Stimulated activated CD4-positive, alpha-beta T cell treated with anti-CD3 and anti-CD28 coated beads, Interleukin-2, amount 100 ng/mL, for 48 hours (primary cell): ENCODE data around the gene KLF2.

Experiments
- DNase-seq, 2 donors: peaks; one replicate each; pipeline ENCODE4 v3.0.0-alpha.2; 2020

The KLF2 gene

GRCh38 chr19:16309643-16310042 is 15.0 kb upstream of the KLF2 start:
- no peak for DNase-seq

- DNase-seq = no peak
Measured at GRCh38 chr19:16315825-16316505, 8.7 kb upstream of the KLF2 start.

- DNase-seq = no peak
Measured at GRCh38 chr19:16316506-16316882, 8.1 kb upstream of the KLF2 start.

DNA sequence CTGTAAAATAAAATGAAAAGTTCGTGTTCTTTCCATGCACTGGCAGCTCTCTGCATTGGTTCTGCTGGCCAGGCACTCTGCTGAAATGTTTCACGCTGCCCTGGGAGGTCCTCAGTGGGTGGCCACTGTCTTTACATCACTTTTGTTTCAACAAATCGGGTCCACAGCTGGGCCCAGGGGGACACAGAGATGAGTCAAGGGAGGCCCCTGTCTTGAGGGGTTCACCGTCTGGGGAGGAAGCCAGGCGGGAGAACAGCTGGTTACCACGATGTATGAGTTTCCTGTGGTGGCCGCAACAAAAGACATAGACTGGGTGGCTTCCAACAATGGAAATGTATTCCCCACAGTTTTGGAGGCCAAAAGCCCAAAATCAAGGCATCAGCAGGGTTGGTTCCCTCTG is 5.1 kb upstream of the KLF2 start:
- no peak for DNase-seq

- no peak for DNase-seq
Measured at GRCh38 chr19:16320987-16321386, 3.6 kb upstream of the KLF2 start.

DNA sequence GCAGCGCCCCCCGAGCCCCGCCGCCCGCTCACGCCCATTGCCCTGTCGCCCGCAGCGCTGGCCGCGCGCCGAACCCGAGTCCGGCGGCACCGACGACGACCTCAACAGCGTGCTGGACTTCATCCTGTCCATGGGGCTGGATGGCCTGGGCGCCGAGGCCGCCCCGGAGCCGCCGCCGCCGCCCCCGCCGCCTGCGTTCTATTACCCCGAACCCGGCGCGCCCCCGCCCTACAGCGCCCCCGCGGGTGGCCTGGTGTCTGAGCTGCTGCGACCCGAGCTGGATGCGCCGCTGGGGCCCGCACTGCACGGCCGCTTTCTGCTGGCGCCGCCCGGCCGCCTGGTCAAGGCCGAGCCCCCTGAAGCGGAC is 518 bp downstream of the KLF2 start:
- DNase-seq = peak in 1 of 2 donors; percentile 30

- peak in 1 of 2 donors; percentile 14 for DNase-seq
Measured at GRCh38 chr19:16325641-16326400, 1.2 kb downstream of the KLF2 start.

DNA sequence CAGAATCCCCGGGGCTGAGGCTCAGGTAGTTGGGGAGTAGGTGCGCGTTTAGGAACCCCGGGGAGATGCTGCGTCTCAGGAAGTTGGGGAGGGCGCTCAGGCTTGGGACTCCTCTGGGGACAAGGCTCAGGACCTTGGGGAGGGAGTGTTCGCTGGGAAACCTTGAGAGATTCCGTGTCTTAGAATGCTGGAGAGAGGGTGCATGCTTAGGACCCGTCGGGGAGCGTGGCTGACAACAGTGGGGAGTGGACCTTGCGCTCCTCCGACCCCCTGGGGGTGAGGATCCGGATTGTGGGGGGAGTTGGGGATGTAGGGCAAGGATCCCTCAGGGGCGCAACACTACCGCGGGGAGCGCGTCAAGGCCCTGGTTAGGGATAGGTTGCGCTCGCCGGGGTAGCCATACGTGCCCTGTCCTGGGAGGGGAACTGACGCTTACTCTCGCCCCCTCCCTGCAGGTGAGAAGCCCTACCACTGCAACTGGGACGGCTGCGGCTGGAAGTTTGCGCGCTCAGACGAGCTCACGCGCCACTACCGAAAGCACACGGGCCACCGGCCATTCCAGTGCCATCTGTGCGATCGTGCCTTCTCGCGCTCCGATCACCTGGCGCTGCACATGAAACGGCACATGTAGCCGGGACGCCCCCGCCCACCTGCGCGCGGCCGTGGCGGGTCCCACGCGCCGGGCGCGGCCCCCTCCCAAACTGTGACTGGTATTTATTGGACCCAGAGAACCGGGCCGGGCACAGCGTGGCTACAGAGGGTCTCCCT is 2.0 kb downstream of the KLF2 start:
- DNase-seq = no peak

DNA sequence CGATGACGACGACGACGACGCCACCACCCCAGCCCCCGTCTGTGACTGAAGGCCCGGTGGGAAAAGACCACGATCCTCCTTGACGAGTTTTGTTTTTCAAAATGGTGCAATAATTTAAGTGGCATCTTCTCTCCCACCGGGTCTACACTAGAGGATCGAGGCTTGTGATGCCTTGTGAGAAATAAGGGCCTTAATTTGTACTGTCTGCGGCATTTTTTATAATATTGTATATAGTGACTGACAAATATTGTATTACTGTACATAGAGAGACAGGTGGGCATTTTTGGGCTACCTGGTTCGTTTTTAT is 2.5 kb downstream of the KLF2 start:
- no peak for DNase-seq

DNA sequence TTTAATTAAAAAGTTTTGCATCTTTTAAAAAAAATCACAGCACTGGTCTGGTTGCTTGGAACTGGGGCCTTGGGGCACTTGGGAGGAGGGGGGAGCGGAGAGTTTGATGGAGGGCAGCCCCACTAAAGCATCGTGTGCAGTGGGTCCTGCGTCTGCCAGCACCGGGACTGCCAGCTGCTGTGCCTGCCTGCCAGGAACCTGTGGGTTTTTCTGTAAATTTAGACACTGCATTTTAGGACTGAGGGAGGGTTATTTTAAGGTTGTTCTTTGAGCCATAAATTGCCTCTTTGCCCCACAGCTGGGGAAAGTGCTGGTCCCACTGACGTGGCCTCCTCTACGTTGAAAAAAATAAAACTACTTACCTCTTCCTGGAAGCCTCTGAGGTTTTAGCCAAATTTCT is 2.9 kb downstream of the KLF2 start:
- DNase-seq = no peak

GRCh38 chr19:16327911-16328823 is 3.5 kb downstream of the KLF2 start:
- DNase-seq = peak in 1 of 2 donors; percentile 9

- no peak for DNase-seq
Measured at GRCh38 chr19:16328824-16329482, 4.3 kb downstream of the KLF2 start.

GRCh38 chr19:16330368-16330801 is 5.8 kb downstream of the KLF2 start:
- DNase-seq = peak; percentile 83 to 85

DNA sequence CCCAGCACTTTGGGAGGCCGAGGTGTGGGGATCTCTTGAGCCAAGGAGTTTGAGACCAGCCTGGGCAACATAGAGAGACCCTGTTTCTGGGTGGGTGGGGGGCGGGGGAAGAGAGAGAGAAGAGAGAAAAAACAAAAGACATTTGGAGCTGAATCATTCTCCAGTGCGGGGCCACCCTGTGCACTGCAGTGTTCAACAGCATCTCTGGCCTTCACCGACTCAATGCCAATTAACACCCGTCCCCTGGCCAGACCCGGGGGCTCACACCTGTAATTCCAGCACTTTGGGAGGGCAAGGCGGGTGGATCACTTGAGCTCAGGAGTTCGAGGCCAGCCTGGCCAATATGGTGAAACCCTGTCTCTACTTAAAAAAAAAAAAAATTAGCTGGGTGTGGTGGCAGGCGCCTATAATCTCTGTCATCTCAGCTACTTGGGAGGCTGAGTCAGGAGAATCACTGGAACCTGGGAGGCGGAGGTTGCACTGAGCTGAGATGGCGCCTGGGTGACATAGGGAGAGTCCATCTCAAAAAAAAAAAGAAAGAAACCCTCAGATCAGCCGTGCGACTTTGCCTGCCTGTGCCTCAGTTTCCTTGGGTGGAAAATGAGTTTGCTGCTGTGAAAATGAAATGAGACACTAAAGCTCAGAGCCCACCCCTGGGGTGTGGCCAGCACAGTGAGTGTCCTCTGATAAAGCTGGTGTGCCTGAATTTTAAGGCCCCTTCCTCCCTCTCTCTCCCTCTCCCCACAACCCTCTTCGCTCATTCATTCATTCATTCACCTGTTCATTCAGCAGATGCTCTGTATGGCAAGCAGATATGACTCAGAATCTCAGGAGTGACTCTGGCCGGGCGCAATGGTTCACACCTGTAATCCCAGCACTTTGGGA is 6.4 kb downstream of the KLF2 start:
- no peak for DNase-seq

DNA sequence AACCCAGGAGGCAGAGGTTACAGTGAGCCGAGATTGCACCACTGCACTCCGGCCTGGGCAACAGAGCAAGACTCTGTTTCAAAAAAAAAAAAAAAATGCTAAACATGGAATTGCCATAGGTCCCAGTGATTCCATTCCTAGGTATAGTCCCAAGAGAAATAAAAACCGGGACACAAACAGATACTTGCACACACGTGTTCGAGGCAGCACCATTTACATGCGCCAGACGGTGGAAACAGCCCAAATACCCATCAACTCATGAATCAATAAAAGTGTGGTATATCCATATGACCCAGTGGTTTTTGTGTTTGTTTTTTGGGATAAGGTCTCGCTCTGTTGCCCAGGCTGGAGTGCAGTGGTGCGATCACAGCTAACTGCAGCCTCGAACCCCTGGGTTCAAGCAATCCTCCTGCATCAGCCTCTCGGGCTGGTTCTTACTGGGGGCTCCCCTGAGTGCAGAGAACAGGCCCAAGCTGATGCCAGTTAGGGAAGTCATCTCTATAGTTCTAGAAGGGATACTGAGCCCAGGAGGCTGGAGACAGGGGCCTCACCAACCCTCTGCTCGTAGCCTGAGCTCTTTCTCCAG is 8.5 kb downstream of the KLF2 start:
- no peak for DNase-seq

- no peak for DNase-seq
Measured at GRCh38 chr19:16334411-16334810, 9.8 kb downstream of the KLF2 start.

DNA sequence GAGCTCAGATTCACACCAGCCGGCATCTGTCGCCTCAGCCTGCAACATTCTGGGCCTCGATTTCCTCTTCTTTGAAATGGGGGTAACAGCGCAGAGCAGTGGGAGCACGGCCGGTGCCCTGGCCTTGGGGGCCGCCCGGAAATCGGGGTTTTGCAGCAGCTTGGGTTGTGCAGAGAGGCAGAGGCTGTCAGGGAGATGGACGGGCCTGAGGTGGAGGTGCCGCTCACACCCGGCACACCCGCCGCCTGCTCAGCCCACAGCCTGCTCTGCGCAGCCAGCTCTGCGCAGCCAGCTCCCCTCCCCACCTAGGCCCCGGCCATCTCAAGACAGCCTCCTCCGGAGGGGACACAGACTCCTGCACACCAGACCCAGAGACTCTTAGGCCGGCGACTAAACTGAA is 10.6 kb downstream of the KLF2 start:
- no peak for DNase-seq

GRCh38 chr19:16336571-16336970 is 11.9 kb downstream of the KLF2 start:
- no peak for DNase-seq

GRCh38 chr19:16337809-16338469 is 13.3 kb downstream of the KLF2 start:
- peak in 1 of 2 donors; percentile 16 for DNase-seq
